Endothelial cell of umbilical vein (primary cell): ENCODE results near the gene TGFBR3.

Source experiments
- EZH2 ChIP-seq: IDR thresholded peaks from 2 replicates; pipeline ENCODE4 v1.6.1; 2012; ENCODE audit warnings: borderline replicate concordance, low read depth, mild to moderate bottlenecking, moderate library complexity, low read length, inconsistent platforms; ENCODE audit not compliant: severe bottlenecking
- MAX ChIP-seq: IDR thresholded peaks from 2 replicates; pipeline ENCODE4 v1.6.1; 2011; ENCODE audit not compliant: insufficient read depth, insufficient read length
- POLR2A ChIP-seq: IDR thresholded peaks from 2 replicates; pipeline ENCODE4 v1.6.1; 2012; ENCODE audit warnings: low read depth, mild to moderate bottlenecking, control low read depth, low read length
- TF ChIP-seq, protein P1 (sequence below), 2 donors: IDR thresholded peaks; 1 replicate in 1 of 2; 2 replicates in 1 of 2; pipeline ENCODE4 v1.5.1; 2011; ENCODE audit warnings: low read length in 2 of 2, mild to moderate bottlenecking in 2 of 2, moderate library complexity in 2 of 2, control low read depth in 1 of 2, inconsistent platforms in 1 of 2, low read depth in 1 of 2; ENCODE audit not compliant: insufficient read depth in 1 of 2; ENCODE audit errors: extremely low read depth in 1 of 2

- TF ChIP-seq MAX (no peak), POLR2A (no peak), EZH2 (no peak)
- TF ChIP-seq, protein P1, sequence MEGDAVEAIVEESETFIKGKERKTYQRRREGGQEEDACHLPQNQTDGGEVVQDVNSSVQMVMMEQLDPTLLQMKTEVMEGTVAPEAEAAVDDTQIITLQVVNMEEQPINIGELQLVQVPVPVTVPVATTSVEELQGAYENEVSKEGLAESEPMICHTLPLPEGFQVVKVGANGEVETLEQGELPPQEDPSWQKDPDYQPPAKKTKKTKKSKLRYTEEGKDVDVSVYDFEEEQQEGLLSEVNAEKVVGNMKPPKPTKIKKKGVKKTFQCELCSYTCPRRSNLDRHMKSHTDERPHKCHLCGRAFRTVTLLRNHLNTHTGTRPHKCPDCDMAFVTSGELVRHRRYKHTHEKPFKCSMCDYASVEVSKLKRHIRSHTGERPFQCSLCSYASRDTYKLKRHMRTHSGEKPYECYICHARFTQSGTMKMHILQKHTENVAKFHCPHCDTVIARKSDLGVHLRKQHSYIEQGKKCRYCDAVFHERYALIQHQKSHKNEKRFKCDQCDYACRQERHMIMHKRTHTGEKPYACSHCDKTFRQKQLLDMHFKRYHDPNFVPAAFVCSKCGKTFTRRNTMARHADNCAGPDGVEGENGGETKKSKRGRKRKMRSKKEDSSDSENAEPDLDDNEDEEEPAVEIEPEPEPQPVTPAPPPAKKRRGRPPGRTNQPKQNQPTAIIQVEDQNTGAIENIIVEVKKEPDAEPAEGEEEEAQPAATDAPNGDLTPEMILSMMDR (IDR thresholded peaks at IDR 0.05; ENCODE audit: extremely low read depth in 1 of 2, insufficient read depth in 1 of 2, low read depth in 1 of 2, low read length in 2 of 2), result no peak
Measured at GRCh38 chr1:91806769-91807700, 78.9 kb downstream of the TGFBR3 start.
